H1 (cell line): Measurements from ENCODE around the gene RASGRP4. TPM values are rescaled to one million over a fixed set of nuclear protein-coding genes. Genes with fewer than 3 reads are reported as not detected.

Source experiments
- CTCF ChIA-PET: fragments of 300-600 bp; sonication (Branson Sonifier 250); formaldehyde crosslinking; loops from one replicate; lab custom pipeline; 2021; ENCODE audit not compliant: partially characterized antibody; lab: Charles Lee
- POLR2A ChIA-PET: fragments of 300-600 bp; sonication (Branson Sonifier 250); formaldehyde crosslinking; loops from one replicate; lab custom pipeline; 2021; ENCODE audit warnings: inconsistent platforms; ENCODE audit not compliant: partially characterized antibody; lab: Charles Lee
- DNase-seq, 2 experiments: peaks; one replicate each; pipeline versions ENCODE4 v3.0.0 to v3.0.0-alpha.2; 2010 to 2022; ENCODE audit warnings: low spot score in 2 of 2, low read depth in 1 of 2, mixed read lengths in 1 of 2
- FAIRE-seq: peaks from 2 replicates; lab custom pipeline; 2011; peaks lifted over from hg19 to GRCh38; lab: Jason Lieb, UNC
- H2AFZ ChIP-seq: 2 replicates; pipeline ENCODE4 v1.8.1; 2012; ENCODE audit warnings: low read length, inconsistent platforms
- H2AK5ac ChIP-seq: 2 replicates; pipeline ENCODE4 v1.6.1; 2013; ENCODE audit warnings: low read depth, low read length
- H2BK120ac ChIP-seq: replicated peaks from 2 replicates; pipeline ENCODE3; 2013; ENCODE audit warnings: low read depth, low read length, inconsistent platforms
- H2BK12ac ChIP-seq: 2 replicates; pipeline ENCODE4 v1.6.1; 2013; ENCODE audit warnings: low read depth, low read length
- H2BK15ac ChIP-seq: 2 replicates; pipeline ENCODE4 v1.6.1; 2013; ENCODE audit warnings: low read length
- H2BK20ac ChIP-seq: 2 replicates; pipeline ENCODE4 v1.6.1; 2013; ENCODE audit warnings: low read length
- H2BK5ac ChIP-seq: 2 replicates; pipeline ENCODE4 v1.6.1; 2013; ENCODE audit warnings: low read depth, low read length
- H3K14ac ChIP-seq: 2 replicates; pipeline ENCODE4 v1.6.1; 2013; ENCODE audit warnings: inconsistent platforms; ENCODE audit not compliant: insufficient read length
- H3K18ac ChIP-seq: 2 replicates; pipeline ENCODE4 v1.6.1; 2013; ENCODE audit warnings: low read length; ENCODE audit errors: extremely low read depth
- H3K23ac ChIP-seq: 2 replicates; pipeline ENCODE4 v1.6.1; 2013; ENCODE audit warnings: inconsistent platforms; ENCODE audit not compliant: insufficient read length
- H3K23me2 ChIP-seq: 2 replicates; pipeline ENCODE4 v1.6.1; 2013; ENCODE audit warnings: low read depth, low read length
- H3K27ac ChIP-seq: 2 replicates; pipeline ENCODE4 v1.6.1; 2011; ENCODE audit warnings: low read depth, low read length, inconsistent platforms
- H3K27me3 ChIP-seq, 4 experiments: replicated peaks in 1 of 4; 1 replicate in 1 of 4; 2 replicates in 3 of 4; pipeline versions ENCODE4 v1.6.1 to v1.8.1; 2011 to 2013; ENCODE audit warnings: low read length in 3 of 4, mild to moderate bottlenecking in 3 of 4, inconsistent platforms in 2 of 4, mixed read lengths in 2 of 4, moderate library complexity in 1 of 4; ENCODE audit not compliant: control insufficient read depth in 3 of 4, insufficient read depth in 3 of 4; ENCODE audit errors: extremely low read depth in 1 of 4
- H3K36me3 ChIP-seq, 4 experiments: 2 replicates each; pipeline versions ENCODE4 v1.6.1 to v1.8.1; 2011 to 2013; ENCODE audit warnings: mild to moderate bottlenecking in 4 of 4, low read length in 3 of 4, moderate library complexity in 2 of 4, control low read depth in 1 of 4, inconsistent platforms in 1 of 4; ENCODE audit not compliant: insufficient read depth in 4 of 4, control insufficient read depth in 2 of 4
- H3K4ac ChIP-seq: replicated peaks from 2 replicates; pipeline ENCODE3; 2013; ENCODE audit warnings: low read length, low read depth, mixed read lengths, inconsistent platforms; ENCODE audit not compliant: insufficient read length
- H3K4me1 ChIP-seq, 4 experiments: replicated peaks in 1 of 4; 1 replicate in 1 of 4; 2 replicates in 3 of 4; pipeline versions ENCODE4 v1.6.1 to v1.8.1; 2011 to 2013; ENCODE audit warnings: low read length in 3 of 4, inconsistent platforms in 2 of 4, mixed read lengths in 1 of 4; ENCODE audit not compliant: insufficient read depth in 4 of 4, control insufficient read depth in 3 of 4
- H3K4me2 ChIP-seq, 2 experiments: 2 replicates each; pipeline versions ENCODE4 v1.6.1 to v1.8.1; 2011 to 2013; ENCODE audit warnings: low read depth in 2 of 2, low read length in 2 of 2, control low read depth in 1 of 2, inconsistent platforms in 1 of 2, mild to moderate bottlenecking in 1 of 2; ENCODE audit not compliant: insufficient read depth in 1 of 2
- H3K4me3 ChIP-seq, 4 experiments: fragments of 200-600, 300-600 bp in 1 of 4; sonication (generic), shearing (Covaris generic), sonication (Bioruptor Twin) in 1 of 4; 2 replicates each; pipeline versions ENCODE4 v1.5.1 to v1.8.1; 2011 to 2016; ENCODE audit warnings: low read length in 4 of 4, low read depth in 3 of 4, control low read depth in 2 of 4, inconsistent platforms in 2 of 4, mild to moderate bottlenecking in 2 of 4, mixed read lengths in 1 of 4, moderate library complexity in 1 of 4; ENCODE audit not compliant: insufficient read depth in 2 of 4; ENCODE audit errors: extremely low read depth in 1 of 4
- H3K56ac ChIP-seq: replicated peaks from 2 replicates; pipeline ENCODE3; 2013; ENCODE audit warnings: low read depth, mild to moderate bottlenecking, mixed read lengths, low read length, inconsistent platforms; ENCODE audit not compliant: insufficient read length
- H3K79me1 ChIP-seq: 2 replicates; pipeline ENCODE4 v1.6.1; 2013; ENCODE audit warnings: low read depth, low read length, control low read depth
- H3K79me2 ChIP-seq, 2 experiments: 2 replicates each; pipeline versions ENCODE4 v1.6.1 to v1.8.1; 2012 to 2013; ENCODE audit warnings: low read length in 2 of 2, mild to moderate bottlenecking in 2 of 2, inconsistent platforms in 1 of 2; ENCODE audit not compliant: insufficient read depth in 2 of 2, control insufficient read depth in 1 of 2
- H3K9ac ChIP-seq, 4 experiments: replicated peaks in 1 of 4; 1 replicate in 1 of 4; 2 replicates in 3 of 4; pipeline versions ENCODE4 v1.6.1 to v1.8.1; 2011 to 2013; ENCODE audit warnings: low read depth in 3 of 4, low read length in 3 of 4, control low read depth in 2 of 4, mild to moderate bottlenecking in 2 of 4, moderate library complexity in 2 of 4, inconsistent platforms in 1 of 4; ENCODE audit errors: extremely low read depth in 1 of 4
- H3K9me3 ChIP-seq, 2 experiments: 2 replicates each; pipeline versions ENCODE4 v1.6.1 to v1.8.1; 2012 to 2013; ENCODE audit warnings: mild to moderate bottlenecking in 2 of 2, moderate library complexity in 2 of 2, control low read depth in 1 of 2, inconsistent platforms in 1 of 2, low read depth in 1 of 2, low read length in 1 of 2, mixed read lengths in 1 of 2; ENCODE audit not compliant: insufficient read depth in 2 of 2
- H4K20me1 ChIP-seq, 2 experiments: replicated peaks in 1 of 2; 2 replicates each; pipeline versions ENCODE3 to v1.8.1; 2011 to 2013; ENCODE audit warnings: inconsistent platforms in 2 of 2, low read length in 2 of 2, mild to moderate bottlenecking in 1 of 2; ENCODE audit not compliant: insufficient read depth in 2 of 2, control insufficient read depth in 1 of 2
- H4K5ac ChIP-seq: 2 replicates; pipeline ENCODE4 v1.6.1; 2013; ENCODE audit warnings: low read length, low read depth, mixed read lengths, inconsistent platforms; ENCODE audit not compliant: insufficient read length
- H4K8ac ChIP-seq: 2 replicates; pipeline ENCODE4 v1.8.0; 2013; ENCODE audit warnings: mild to moderate bottlenecking, moderate library complexity, low read length, inconsistent platforms; ENCODE audit not compliant: insufficient read depth; ENCODE audit errors: extremely low read depth
- H4K91ac ChIP-seq: replicated peaks from 2 replicates; pipeline ENCODE3; 2013; ENCODE audit warnings: low read length, mixed read lengths, inconsistent platforms; ENCODE audit not compliant: insufficient read length
- CTBP2 ChIP-seq: IDR thresholded peaks from 2 replicates; pipeline ENCODE4 v1.7.0; 2011; ENCODE audit warnings: borderline replicate concordance, mild to moderate bottlenecking, moderate library complexity, mixed read lengths, low read length; ENCODE audit not compliant: insufficient read depth, insufficient read length
- FOSL1 ChIP-seq: IDR thresholded peaks from 2 replicates; pipeline ENCODE4 v1.6.1; 2011; ENCODE audit warnings: mild to moderate bottlenecking, low read depth, low read length, moderate library complexity; ENCODE audit not compliant: insufficient read depth
- JUN ChIP-seq: IDR thresholded peaks from 2 replicates; pipeline ENCODE4 v1.6.1; 2011; ENCODE audit warnings: low read depth, mild to moderate bottlenecking, improper control_type of control experiment, low read length
- KDM1A ChIP-seq: fragments of 200-600, 300-600 bp; sonication (generic); IDR thresholded peaks from 2 replicates; pipeline ENCODE4 v1.7.1; 2016; ENCODE audit warnings: mild to moderate bottlenecking, low read length, borderline replicate concordance
- POLR2A ChIP-seq, 2 experiments: IDR thresholded peaks; 1 replicate in 1 of 2; 2 replicates in 1 of 2; pipeline ENCODE4 v1.6.1; 2011; ENCODE audit warnings: low read depth in 2 of 2, low read length in 2 of 2, mild to moderate bottlenecking in 2 of 2; ENCODE audit errors: control extremely low read depth in 1 of 2
- POU5F1 ChIP-seq: IDR thresholded peaks from 2 replicates; pipeline ENCODE4 v1.6.1; 2011; ENCODE audit warnings: low read depth, mild to moderate bottlenecking, low read length, moderate library complexity
- TAF7 ChIP-seq: optimal IDR thresholded peaks from 2 replicates; pipeline ENCODE3; 2011; ENCODE audit warnings: low read depth, mild to moderate bottlenecking, inconsistent platforms, low read length, moderate library complexity, borderline replicate concordance
- WGBS, 2 experiments: shearing (Covaris generic) in 1 of 2; methylation state at CpG; one replicate each; pipeline versions ENCODE4 v1.1.6 to v1.1.7; 2013 to 2015; ENCODE audit warnings: low lambda C conversion rate in 2 of 2, mixed read lengths in 2 of 2, inconsistent platforms in 1 of 2, low coverage in 1 of 2, missing lambda C conversion rate in 1 of 2; ENCODE audit not compliant: insufficient replicate concordance in 2 of 2, insufficient coverage in 1 of 2, insufficient read length in 1 of 2; ENCODE audit errors: extremely low coverage in 1 of 2, missing lambda C conversion rate in 1 of 2; 5-methylcytosine and 5-hydroxymethylcytosine counted together
- polyA plus RNA-seq, 7 experiments: library from polyadenylated mRNA; depleted of rRNA in 3 of 7; stranded (reverse) in 5 of 7; unstranded in 2 of 7; fragments of >200 nt in 5 of 7; fragments of 200-250 nt in 2 of 7; gene quantifications; 1 replicate in 5 of 7; 2 replicates in 1 of 7; 4 replicates in 1 of 7; pipeline versions ENCODE4 v1.2.1 to v1.2.3, GENCODE V29; 2011 to 2013; ENCODE audit warnings: missing spikeins in 2 of 7, mixed read lengths in 2 of 7
- total RNA-seq: library from RNA; stranded (reverse); fragmentation: NEBNext Ultra II Directional; extraction: Animal tissue kit (Norgen Biotek cat#: 25700); gene quantifications from 2 replicates; pipeline ENCODE4 v1.2.1, GENCODE V29; 2021
- TF ChIP-seq, protein P1 (sequence below): IDR thresholded peaks from 2 replicates; pipeline ENCODE4 v1.6.1; 2012; ENCODE audit warnings: inconsistent platforms

Gene RASGRP4
- total and polyA plus RNA-seq, 2 of the 8 experiments (the other 6 are each of a cell fraction or from before 2014, with no cell fraction given), result 1.9 to 3.1 TPM

DNA sequence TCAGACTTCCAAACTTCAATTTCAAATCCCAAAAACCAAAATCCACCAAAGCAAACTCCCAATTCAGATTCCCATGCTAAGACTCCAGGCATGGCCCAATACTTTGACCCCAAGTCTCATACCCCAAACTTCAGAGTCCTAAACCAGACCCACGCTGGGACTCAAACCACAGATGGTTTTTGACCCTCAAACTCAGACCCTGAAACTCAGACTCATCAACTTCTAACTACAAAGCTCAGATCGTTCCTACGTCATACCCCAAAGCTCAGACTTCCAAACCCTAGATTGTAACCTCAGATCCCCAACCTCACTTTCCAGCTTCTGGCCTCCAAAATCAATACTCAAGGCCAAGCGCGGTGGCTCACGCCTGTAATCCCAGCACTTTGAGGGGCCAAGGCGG is 19.3 kb upstream of the RASGRP4 start:
- Histone ChIP-seq H4K8ac (no peak overlapping the region), H3K9ac (no peak overlapping the region), H4K91ac (no peak overlapping the region), H3K9me3 (no peaks in the 10 kb centered on the region), H4K20me1 (peaks cover 0 to 2% of the 10 kb centered on the region in 2 experiments), H3K4ac (no peak overlapping the region), H3K18ac (no peak overlapping the region), H3K23me2 (no peaks in the 10 kb centered on the region), H3K27ac (no peak overlapping the region), H2BK15ac (no peak overlapping the region), H2BK5ac (no peak overlapping the region), H3K4me2 (no peak overlapping the region), H3K79me1 (no peaks in the 10 kb centered on the region; the same call in 1 of the 2 replicates), H3K4me1 (peaks cover 0 to 5% (median 3%) of the 10 kb centered on the region in 4 experiments; a peak in 5 of 7 replicates), H3K79me2 (no peaks in the 10 kb centered on the region), H2AFZ (no peak overlapping the region), H3K36me3 (peaks cover 4 to 7% (median 5%) of the 10 kb centered on the region in 4 experiments; a peak in 6 of 8 replicates), H2BK12ac (no peak overlapping the region), H3K14ac (no peak overlapping the region), H3K4me3 (no peak overlapping the region), H2BK20ac (no peak overlapping the region), H2BK120ac (no peak overlapping the region), H3K23ac (no peak overlapping the region), H4K5ac (no peak overlapping the region), H2AK5ac (no peak overlapping the region), H3K27me3 (no peaks in the 10 kb centered on the region), H3K56ac (no peak overlapping the region)
- TF ChIP-seq, protein P1, sequence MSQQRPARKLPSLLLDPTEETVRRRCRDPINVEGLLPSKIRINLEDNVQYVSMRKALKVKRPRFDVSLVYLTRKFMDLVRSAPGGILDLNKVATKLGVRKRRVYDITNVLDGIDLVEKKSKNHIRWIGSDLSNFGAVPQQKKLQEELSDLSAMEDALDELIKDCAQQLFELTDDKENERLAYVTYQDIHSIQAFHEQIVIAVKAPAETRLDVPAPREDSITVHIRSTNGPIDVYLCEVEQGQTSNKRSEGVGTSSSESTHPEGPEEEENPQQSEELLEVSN, result no peak
- TF ChIP-seq TAF7 (no peak), JUN (no peak), KDM1A (no peak), FOSL1 (no peak), CTBP2 (no peak), POLR2A (IDR thresholded peaks at IDR 0.05; ENCODE audit: control extremely low read depth in 1 of 2, low read depth in 2 of 2, low read length in 2 of 2) (no peak), POU5F1 (no peak)
- 94% methylated on average over 7 of the region's 7 CpGs; no CpG with 5 or more reads in 1 of the 2 experiments for WGBS, 2 experiments
- FAIRE-seq (no peak), DNase-seq (no peak)
- CTCF ChIA-PET, result interaction anchor here (1.2 kb wide), 1 partner anchor 42 kb away, joined by 8 read pairs; the partner anchor contains the start of gene FAM98C
- POLR2A ChIA-PET, result interaction anchor here (0.9 to 1.4 kb wide), 2 partner anchors 8 to 42 kb away, joined by 3 to 4 read pairs; partner anchors contain the start of gene FAM98C
